Stimulated activated CD4-positive, alpha-beta T cell treated with anti-CD3 and anti-CD28 coated beads, Interleukin-1b, Interleukin-23, amount 100 ng/mL, for 48 hours (primary cell): ENCODE measurements around the gene ITGA7.

Source experiments
- DNase-seq: peaks from one replicate; pipeline ENCODE4 v3.0.0-alpha.2; 2020

Gene ITGA7

DNA sequence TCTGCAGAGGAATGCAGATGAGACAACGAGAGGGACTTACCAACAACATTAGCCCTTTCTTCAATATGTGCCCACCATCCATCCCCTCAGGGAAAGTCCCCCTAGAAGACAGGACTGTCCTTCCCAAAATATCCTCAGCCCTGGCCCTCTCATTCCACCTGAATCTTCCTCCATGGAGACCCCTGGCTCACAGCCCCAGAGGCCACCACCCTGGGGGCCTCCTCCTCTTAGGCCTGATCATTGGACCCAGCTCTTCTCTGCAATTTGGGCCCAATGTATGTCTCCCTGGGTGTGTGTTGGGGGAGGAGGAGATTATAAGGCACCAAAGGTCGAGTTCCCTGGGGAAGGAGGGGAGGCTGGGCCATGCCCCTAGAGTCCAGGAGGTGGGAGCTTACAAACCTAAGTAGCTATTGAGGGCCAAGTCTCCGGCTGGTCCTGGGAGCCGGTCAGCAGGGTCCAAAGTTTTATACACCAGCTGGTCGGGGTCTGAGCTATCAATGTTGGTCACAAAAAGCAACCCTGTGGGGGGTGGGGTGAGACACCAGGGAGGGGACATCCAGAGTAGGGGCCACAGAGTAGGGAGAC is 8.1 kb downstream of the ITGA7 start:
- no peak for DNase-seq

- no peak for DNase-seq
Measured at GRCh38 chr12:55698965-55699364, 8.7 kb downstream of the ITGA7 start.

- no peak for DNase-seq
Measured at GRCh38 chr12:55698241-55698955, 9.3 kb downstream of the ITGA7 start.

- DNase-seq, result no peak
Measured at GRCh38 chr12:55697686-55698085, 10.0 kb downstream of the ITGA7 start.

- no peak for DNase-seq
Measured at GRCh38 chr12:55696796-55697462, 10.8 kb downstream of the ITGA7 start.

- DNase-seq, result no peak
Measured at GRCh38 chr12:55696141-55696540, 11.6 kb downstream of the ITGA7 start.

GRCh38 chr12:55695349-55695748 is 12.4 kb downstream of the ITGA7 start:
- no peak for DNase-seq

GRCh38 chr12:55694651-55695050 is 13.1 kb downstream of the ITGA7 start:
- no peak for DNase-seq

DNA sequence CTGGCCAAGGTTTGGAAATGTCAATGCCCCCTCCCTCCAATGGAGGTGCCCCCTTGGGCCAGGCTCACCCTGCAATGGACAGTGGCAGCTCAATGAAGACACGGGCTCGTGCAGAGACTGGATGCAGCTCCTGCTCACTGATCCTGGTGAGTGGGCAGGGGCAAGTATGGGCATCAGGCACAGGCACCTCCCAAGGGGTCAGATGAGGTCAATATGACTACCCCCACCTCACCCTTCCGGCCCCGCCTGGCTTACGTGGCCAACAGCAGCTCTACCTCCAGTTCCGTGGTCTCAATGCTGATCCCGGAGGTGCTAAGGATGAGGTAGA is 13.6 kb downstream of the ITGA7 start:
- no peak for DNase-seq

DNA sequence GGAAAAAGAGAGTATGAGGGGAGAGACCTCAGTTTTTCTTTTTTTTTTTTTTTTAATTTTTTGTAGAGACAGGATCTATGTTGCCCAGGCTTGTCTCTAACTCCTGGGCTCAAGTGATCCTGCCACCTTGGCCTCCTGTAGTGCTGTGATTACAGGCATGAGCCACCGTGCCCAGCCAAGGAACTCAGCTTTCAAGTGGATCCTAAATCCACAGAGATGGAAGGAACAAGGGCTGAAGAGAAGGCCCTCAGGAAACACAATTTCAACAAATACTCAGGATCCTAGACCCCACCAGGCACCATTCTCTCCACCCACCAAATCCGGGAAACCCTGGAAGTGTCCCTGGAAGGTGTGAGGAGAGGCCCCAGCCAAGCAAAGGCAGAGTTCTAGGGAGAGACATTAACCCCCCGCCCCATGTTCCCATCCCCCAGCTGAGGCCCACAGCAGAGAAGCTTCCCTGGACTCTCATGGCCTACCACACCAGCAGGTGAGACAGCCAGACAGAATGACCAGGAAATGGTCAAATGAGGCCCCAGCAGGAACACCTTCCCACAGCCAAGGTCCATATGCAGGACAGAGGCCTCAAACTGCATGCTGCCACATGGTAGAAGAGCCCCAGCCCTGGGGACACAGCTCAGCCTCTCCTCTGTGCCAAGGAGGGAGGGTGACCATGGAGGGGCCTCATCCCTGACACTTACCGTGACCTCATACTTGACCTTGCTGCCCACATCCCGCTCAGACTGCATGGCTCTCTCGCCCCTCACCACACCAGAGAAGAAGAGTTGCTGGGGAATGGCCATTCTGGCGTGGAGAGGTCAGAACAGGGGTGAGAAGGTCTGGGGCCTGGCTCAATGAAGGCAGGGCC is 14.1 kb downstream of the ITGA7 start:
- no peak for DNase-seq

DNA sequence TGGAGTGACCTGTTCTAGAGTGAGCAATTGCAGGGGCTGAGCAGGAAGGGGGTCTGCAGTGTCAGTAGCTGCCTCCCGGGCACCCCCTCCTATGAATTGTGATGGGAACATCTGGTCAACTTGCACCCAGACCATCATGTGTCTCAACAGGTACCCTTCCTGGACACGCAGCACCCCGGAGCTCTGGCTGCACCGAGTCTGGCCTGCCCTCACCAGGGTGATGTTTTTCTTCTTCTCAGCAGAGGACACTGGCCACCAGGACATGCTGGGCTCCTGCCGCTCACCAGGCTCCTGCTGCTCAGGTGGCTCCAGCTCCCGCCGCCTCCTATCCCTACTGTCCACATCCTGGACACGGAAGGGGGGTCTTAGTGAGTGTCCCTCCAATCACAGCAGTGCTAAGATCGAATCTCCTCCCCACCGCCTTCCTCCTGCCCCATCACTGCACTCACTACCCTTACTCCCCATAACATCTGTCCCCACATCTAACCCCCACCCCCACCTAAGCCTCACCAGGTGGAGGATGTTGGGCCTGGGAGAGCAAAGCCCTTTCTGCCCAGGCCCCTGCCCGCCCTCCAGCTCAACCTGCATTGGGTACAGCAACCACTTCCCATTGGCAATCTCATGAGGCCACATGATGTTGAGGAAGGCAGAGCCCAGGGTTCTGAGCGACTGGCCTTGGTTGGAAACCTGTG is 14.9 kb downstream of the ITGA7 start:
- DNase-seq, result no peak

GRCh38 chr12:55688716-55689655 is 18.7 kb downstream of the ITGA7 start:
- DNase-seq, result no peak

DNA sequence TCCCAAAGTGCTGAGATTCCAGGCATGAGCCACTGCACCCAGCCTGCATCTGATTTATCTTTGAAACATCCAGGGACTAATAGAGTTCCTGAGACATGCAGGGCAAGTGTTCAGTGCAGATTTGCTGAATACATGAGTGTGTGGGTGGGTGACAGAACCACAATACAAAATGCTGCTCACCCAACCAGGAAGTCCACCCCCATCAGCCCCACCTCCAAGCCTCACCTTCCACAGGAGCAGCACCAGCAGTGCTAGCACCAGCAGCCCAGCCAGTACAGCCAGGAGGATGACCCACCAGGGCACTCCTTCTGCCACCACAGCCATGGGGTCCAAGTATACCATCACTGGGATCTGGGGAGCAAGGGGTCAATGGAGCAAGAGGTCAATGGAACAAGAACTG is 20.0 kb downstream of the ITGA7 start:
- peak; percentile 38 for DNase-seq

- DNase-seq, result no peak
Measured at GRCh38 chr12:55686366-55687010, 21.2 kb downstream of the ITGA7 start.

DNA sequence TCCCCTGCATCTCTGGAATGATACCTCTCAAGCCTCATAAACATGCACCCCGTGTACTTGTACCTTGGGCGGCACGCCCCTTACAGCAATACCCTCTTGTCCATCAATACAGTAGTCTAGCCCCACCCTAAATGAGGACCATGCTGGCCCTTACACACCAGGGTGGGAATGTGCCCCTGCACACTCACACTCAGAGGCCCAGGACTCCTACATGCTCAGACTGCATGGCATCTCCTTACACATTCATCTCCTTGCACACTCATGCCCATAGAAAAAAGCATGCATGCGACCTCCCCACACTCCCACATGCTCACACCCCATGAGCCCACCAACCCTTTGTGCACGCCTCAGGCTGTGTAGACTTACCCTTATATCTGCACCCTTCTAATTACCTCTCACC is 22.0 kb downstream of the ITGA7 start:
- DNase-seq, result no peak

DNA sequence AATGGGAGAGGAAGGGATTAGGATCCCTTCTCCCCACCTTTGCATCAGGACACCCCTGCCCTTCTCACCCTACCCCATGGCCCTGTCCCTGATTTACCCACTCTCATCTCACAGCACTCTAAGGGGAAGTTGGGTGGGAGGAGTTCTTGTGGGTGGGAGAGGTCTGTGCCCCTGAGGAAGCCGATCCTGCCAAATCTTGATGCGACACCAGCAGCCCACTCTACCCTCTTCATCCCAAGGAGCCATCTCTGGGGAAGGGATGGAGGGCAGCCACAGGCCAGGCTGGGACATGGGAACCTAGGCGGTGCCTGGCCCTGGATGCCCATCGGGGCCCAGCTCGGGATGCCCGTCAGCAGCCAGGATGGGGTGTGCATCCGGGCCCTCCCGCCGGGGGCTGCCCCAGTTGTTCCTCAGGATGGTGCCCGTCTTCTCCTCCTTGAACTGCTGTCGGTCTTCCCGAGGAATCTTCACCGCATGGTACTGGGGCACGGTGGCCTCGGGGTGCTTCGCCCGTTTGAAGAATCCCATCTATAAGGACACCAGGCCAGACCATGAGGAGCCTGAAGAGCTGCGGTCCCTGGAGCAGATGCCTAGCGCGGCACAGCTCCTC is 22.8 kb downstream of the ITGA7 start:
- DNase-seq, result no peak

DNA sequence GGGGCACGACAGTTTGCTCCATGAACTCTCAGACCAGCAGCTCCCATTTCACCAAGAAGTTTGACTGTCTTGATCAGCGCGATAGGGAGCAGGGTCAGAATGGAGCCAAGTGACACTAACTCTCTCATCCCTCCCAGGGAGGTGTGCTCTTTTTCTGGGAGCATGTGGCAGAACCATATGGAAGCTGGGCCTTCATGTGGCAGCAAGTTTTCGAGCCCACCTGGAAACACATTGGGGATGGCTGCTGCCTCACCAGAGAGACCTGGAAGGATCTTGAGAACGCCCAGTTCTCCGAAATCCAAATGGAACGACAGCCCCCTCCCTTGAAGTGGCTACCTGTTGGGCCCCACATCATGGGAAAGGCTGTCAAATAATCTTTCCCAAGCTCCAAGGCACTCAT is 24.0 kb downstream of the ITGA7 start:
- DNase-seq, result no peak

GRCh38 chr12:55682087-55682796 is 25.5 kb downstream of the ITGA7 start:
- DNase-seq, result no peak

DNA sequence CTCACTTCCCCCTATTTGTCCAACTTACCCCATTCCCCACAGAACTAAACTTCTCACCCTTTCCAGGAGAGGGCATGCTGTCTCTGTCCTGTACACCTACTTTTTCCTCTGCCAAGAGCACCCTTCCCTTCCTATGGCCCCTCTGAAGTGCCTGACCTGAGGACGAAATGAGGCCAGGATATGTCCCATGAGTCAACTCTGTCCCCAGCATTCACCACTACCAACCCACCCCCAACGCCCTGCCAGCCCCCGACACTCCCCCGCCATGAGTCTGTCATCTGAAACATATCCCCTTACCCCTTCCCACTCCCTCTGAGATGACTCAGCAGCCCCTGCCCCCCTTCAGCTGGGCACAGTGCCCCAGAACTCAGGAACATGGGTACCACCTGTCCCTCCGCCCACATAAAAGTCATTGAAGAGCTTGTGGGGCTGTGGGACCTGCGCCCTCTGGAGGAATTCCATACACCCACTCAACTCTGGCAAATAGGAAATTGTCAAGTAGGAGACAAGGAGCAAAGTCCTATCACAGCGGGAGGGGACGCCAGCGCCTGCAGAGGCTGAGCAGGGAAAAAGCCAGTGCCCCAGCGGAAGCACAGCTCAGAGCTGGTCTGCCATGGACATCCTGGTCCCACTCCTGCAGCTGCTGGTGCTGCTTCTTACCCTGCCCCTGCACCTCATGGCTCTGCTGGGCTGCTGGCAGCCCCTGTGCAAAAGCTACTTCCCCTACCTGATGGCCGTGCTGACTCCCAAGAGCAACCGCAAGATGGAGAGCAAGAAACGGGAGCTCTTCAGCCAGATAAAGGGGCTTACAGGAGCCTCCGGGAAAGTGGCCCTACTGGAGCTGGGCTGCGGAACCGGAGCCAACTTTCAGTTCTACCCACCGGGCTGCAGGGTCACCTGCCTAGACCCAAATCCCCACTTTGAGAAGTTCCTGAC is 26.3 kb downstream of the ITGA7 start:
- no peak for DNase-seq
